ENCODE results near the gene CCDC40. TPM values are rescaled to one million over a fixed set of nuclear protein-coding genes. Genes with fewer than 3 reads are reported as not detected.

The CCDC40 gene
- total RNA-seq, 1 experiment from 2014 or later = 16.3 TPM

DNA sequence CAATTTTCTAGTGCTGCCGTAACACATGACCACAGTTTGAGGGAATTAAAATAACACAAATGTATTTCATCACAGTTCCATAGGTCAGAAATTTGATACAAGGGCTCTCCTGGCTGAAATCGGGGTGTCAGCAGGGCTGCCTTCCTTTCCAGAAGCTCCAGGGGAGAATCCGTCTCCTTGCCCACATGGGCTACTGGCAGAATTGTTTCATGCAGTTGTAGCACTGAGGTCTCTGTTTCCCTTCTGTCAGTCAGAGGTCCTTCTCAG lies 89.9 kb downstream of the CCDC40 start (continued):
- TF ChIP-seq, protein P1, sequence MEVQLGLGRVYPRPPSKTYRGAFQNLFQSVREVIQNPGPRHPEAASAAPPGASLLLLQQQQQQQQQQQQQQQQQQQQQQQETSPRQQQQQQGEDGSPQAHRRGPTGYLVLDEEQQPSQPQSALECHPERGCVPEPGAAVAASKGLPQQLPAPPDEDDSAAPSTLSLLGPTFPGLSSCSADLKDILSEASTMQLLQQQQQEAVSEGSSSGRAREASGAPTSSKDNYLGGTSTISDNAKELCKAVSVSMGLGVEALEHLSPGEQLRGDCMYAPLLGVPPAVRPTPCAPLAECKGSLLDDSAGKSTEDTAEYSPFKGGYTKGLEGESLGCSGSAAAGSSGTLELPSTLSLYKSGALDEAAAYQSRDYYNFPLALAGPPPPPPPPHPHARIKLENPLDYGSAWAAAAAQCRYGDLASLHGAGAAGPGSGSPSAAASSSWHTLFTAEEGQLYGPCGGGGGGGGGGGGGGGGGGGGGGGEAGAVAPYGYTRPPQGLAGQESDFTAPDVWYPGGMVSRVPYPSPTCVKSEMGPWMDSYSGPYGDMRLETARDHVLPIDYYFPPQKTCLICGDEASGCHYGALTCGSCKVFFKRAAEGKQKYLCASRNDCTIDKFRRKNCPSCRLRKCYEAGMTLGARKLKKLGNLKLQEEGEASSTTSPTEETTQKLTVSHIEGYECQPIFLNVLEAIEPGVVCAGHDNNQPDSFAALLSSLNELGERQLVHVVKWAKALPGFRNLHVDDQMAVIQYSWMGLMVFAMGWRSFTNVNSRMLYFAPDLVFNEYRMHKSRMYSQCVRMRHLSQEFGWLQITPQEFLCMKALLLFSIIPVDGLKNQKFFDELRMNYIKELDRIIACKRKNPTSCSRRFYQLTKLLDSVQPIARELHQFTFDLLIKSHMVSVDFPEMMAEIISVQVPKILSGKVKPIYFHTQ (CRISPR knock-in tag; IDR thresholded peaks at IDR 0.05) = no peak
- no peak for TF ChIP-seq ZNF317 (CRISPR knock-in tag; IDR thresholded peaks at IDR 0.05; ENCODE audit: borderline replicate concordance, low read depth)

DNA sequence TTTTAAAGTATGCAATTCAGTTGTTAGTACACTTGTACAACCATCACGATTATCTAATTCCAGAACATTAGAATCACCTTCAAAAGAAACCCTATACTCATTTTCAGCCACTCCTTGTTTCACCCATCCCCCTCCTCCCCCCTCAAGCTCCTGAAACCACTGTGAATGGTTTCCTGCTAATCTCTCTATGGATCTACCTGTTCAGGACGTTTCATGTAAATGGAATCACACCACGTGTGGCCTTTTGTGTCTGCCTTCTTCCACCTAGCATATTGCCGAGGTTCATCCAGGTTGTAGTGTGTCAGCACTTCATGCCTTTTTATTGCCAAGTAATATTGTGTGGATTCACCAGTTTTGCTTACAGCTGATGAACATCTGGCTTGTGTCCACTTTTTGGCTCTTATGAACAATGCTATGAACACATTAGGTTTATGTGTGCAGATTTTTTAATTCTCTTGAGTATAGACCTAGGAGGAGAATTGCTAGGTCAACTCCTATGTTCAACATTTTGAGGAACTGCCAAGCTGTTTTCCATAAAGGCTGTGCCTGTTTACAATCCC lies 92.6 kb downstream of the CCDC40 start:
- no peak overlapping the region for H3K4me3 Mint-ChIP-seq
- H3K36me3 Mint-ChIP-seq = peaks cover 12% of the 10 kb centered on the region
- ATAC-seq (no peak), DNase-seq (ENCODE audit: low spot score) (no peak)
- TF ChIP-seq, protein P2, sequence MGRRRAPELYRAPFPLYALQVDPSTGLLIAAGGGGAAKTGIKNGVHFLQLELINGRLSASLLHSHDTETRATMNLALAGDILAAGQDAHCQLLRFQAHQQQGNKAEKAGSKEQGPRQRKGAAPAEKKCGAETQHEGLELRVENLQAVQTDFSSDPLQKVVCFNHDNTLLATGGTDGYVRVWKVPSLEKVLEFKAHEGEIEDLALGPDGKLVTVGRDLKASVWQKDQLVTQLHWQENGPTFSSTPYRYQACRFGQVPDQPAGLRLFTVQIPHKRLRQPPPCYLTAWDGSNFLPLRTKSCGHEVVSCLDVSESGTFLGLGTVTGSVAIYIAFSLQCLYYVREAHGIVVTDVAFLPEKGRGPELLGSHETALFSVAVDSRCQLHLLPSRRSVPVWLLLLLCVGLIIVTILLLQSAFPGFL (CRISPR knock-in tag; IDR thresholded peaks at IDR 0.05; ENCODE audit: borderline replicate concordance) = no peak
- TF ChIP-seq RELA (CRISPR knock-in tag; IDR thresholded peaks at IDR 0.05; ENCODE audit: borderline replicate concordance) (no peak), ZNF219 (CRISPR knock-in tag; IDR thresholded peaks at IDR 0.05; ENCODE audit: borderline replicate concordance) (no peak), FOXP1 (CRISPR knock-in tag; IDR thresholded peaks at IDR 0.05; ENCODE audit: borderline replicate concordance) (no peak), IRF1 (CRISPR knock-in tag; IDR thresholded peaks at IDR 0.05) (no peak)
- TF ChIP-seq, protein P3, sequence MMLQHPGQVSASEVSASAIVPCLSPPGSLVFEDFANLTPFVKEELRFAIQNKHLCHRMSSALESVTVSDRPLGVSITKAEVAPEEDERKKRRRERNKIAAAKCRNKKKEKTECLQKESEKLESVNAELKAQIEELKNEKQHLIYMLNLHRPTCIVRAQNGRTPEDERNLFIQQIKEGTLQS (CRISPR knock-in tag; conservative IDR thresholded peaks at IDR 0.05) = no peak
- TF ChIP-seq, protein P4, sequence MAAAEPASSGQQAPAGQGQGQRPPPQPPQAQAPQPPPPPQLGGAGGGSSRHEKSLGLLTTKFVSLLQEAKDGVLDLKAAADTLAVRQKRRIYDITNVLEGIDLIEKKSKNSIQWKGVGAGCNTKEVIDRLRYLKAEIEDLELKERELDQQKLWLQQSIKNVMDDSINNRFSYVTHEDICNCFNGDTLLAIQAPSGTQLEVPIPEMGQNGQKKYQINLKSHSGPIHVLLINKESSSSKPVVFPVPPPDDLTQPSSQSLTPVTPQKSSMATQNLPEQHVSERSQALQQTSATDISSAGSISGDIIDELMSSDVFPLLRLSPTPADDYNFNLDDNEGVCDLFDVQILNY (CRISPR knock-in tag; IDR thresholded peaks at IDR 0.05) = no peak
- TF ChIP-seq, protein P5, sequence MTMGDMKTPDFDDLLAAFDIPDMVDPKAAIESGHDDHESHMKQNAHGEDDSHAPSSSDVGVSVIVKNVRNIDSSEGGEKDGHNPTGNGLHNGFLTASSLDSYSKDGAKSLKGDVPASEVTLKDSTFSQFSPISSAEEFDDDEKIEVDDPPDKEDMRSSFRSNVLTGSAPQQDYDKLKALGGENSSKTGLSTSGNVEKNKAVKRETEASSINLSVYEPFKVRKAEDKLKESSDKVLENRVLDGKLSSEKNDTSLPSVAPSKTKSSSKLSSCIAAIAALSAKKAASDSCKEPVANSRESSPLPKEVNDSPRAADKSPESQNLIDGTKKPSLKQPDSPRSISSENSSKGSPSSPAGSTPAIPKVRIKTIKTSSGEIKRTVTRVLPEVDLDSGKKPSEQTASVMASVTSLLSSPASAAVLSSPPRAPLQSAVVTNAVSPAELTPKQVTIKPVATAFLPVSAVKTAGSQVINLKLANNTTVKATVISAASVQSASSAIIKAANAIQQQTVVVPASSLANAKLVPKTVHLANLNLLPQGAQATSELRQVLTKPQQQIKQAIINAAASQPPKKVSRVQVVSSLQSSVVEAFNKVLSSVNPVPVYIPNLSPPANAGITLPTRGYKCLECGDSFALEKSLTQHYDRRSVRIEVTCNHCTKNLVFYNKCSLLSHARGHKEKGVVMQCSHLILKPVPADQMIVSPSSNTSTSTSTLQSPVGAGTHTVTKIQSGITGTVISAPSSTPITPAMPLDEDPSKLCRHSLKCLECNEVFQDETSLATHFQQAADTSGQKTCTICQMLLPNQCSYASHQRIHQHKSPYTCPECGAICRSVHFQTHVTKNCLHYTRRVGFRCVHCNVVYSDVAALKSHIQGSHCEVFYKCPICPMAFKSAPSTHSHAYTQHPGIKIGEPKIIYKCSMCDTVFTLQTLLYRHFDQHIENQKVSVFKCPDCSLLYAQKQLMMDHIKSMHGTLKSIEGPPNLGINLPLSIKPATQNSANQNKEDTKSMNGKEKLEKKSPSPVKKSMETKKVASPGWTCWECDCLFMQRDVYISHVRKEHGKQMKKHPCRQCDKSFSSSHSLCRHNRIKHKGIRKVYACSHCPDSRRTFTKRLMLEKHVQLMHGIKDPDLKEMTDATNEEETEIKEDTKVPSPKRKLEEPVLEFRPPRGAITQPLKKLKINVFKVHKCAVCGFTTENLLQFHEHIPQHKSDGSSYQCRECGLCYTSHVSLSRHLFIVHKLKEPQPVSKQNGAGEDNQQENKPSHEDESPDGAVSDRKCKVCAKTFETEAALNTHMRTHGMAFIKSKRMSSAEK (CRISPR knock-in tag; IDR thresholded peaks at IDR 0.05; ENCODE audit: borderline replicate concordance) = no peak
- CTCF ChIA-PET = interaction anchor here (0.6 to 3.6 kb wide), 3 partner anchors 28 to 248 kb away, joined by 3 to 28 read pairs (median 5); partner anchors contain the start of gene GAA
- H3K27ac Mint-ChIP-seq = no peak overlapping the region; the same call in 1 of the 2 replicates
- H3K27me3 Mint-ChIP-seq (ENCODE audit: low read depth) = no peaks in the 10 kb centered on the region
- H3K4me1 Mint-ChIP-seq = peaks cover 17% of the 10 kb centered on the region
- H3K9me3 Mint-ChIP-seq = no peaks in the 10 kb centered on the region
- POLR2A ChIA-PET = no interaction called here

DNA sequence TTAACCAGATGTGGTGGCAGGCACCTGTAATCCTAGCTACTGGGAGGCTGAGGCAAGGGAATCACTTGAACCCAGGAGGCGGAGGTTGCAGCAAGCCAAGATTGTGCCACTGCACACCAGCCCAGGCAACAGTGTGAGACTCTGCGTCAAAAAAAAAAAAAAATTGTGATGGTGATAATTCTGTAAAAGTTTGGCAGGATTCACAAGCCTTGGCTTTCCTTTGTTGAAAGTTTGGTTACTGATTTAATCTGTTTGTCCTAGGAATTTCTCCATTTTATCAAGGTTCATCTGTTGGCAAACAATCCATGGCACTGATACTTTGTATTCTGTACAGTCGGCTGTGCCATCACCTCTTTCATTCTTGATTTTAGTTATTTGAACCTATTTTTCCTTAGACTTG lies 94.5 kb downstream of the CCDC40 start:
- H3K4me3 Mint-ChIP-seq = no peak overlapping the region
- H3K27ac Mint-ChIP-seq = no peak overlapping the region
- ATAC-seq (no peak), DNase-seq (ENCODE audit: low spot score) (no peak)
- POLR2A ChIA-PET = interaction anchor here (1.0 kb wide), 1 partner anchor 30 kb away, joined by 3 read pairs; the partner anchor contains the start of gene GAA
- H3K4me1 Mint-ChIP-seq = peaks cover 9% of the 10 kb centered on the region
- H3K27me3 Mint-ChIP-seq (ENCODE audit: low read depth) = no peaks in the 10 kb centered on the region
- no peaks in the 10 kb centered on the region for H3K9me3 Mint-ChIP-seq
- H3K36me3 Mint-ChIP-seq = peaks cover 29% of the 10 kb centered on the region
- CTCF ChIA-PET = no interaction called here
- TF ChIP-seq ATF2 (CRISPR knock-in tag; IDR thresholded peaks at IDR 0.05; ENCODE audit: borderline replicate concordance, low read depth) (no peak), HMGA2 (CRISPR knock-in tag; IDR thresholded peaks at IDR 0.05) (no peak), NFATC4 (CRISPR knock-in tag; IDR thresholded peaks at IDR 0.05) (no peak), JUN (CRISPR knock-in tag; IDR thresholded peaks at IDR 0.05) (no peak), E2F1 (CRISPR knock-in tag; IDR thresholded peaks at IDR 0.05) (no peak), GRHL2 (CRISPR knock-in tag; IDR thresholded peaks at IDR 0.05; ENCODE audit: insufficient replicate concordance, severe bottlenecking) (no peak), MXD4 (CRISPR knock-in tag; IDR thresholded peaks at IDR 0.05; ENCODE audit: borderline replicate concordance) (no peak), FOXK1 (CRISPR knock-in tag; IDR thresholded peaks at IDR 0.05) (no peak), ZNF263 (CRISPR knock-in tag; IDR thresholded peaks at IDR 0.05; ENCODE audit: low read depth) (no peak)
- TF ChIP-seq, protein P3 (CRISPR knock-in tag; conservative IDR thresholded peaks at IDR 0.05) = no peak

Measured in WTC11 (cell line).